ENCODE results near the gene NPTX1.

The NPTX1 gene

GRCh38 chr17:80442323-80442659, 34.1 kb downstream of the NPTX1 start:
- no peak for DNase-seq

- no peak for DNase-seq
Observed at GRCh38 chr17:80441598-80442322, 34.6 kb downstream of the NPTX1 start.

- DNase-seq: no peak
Observed at GRCh38 chr17:80441133-80441578, 35.3 kb downstream of the NPTX1 start.

- no peak for DNase-seq
Observed at GRCh38 chr17:80439499-80439898, 36.9 kb downstream of the NPTX1 start.

GRCh38 chr17:80438806-80439205, 37.6 kb downstream of the NPTX1 start:
- no peak for DNase-seq

GRCh38 chr17:80437532-80437931, 38.9 kb downstream of the NPTX1 start:
- no peak for DNase-seq

- DNase-seq: no peak
Observed at GRCh38 chr17:80433916-80434666, 42.3 kb downstream of the NPTX1 start.

GRCh38 chr17:80432961-80433550, 43.4 kb downstream of the NPTX1 start:
- no peak for DNase-seq

GRCh38 chr17:80432350-80432955, 44.0 kb downstream of the NPTX1 start:
- DNase-seq: no peak

GRCh38 chr17:80431246-80432195, 44.9 kb downstream of the NPTX1 start:
- DNase-seq: no peak

- DNase-seq: no peak
Observed at GRCh38 chr17:80430446-80431245, 45.8 kb downstream of the NPTX1 start.

- no peak for DNase-seq
Observed at GRCh38 chr17:80429356-80430275, 46.8 kb downstream of the NPTX1 start.

GRCh38 chr17:80428796-80429195, 47.6 kb downstream of the NPTX1 start:
- no peak for DNase-seq

- no peak for DNase-seq
Observed at GRCh38 chr17:80428363-80428762, 48.0 kb downstream of the NPTX1 start.

- no peak for DNase-seq
Observed at GRCh38 chr17:80427366-80428282, 48.8 kb downstream of the NPTX1 start.

GRCh38 chr17:80426671-80427326, 49.6 kb downstream of the NPTX1 start:
- DNase-seq: peak; percentile 59 to 60

GRCh38 chr17:80425835-80426426, 50.5 kb downstream of the NPTX1 start:
- DNase-seq: no peak
